SIG-M5 treated with dmso at 0.1 percent for 504 hours (cell line): ENCODE data around the gene ZPR1.
"Not testable (repeated sequence)": the region's sequence is repeated elsewhere in the genome, so short reads cannot be mapped to it uniquely, and the experiment has no call there.

Source experiments
- DNase-seq: peaks from one replicate; lab custom pipeline; 2025; ENCODE audit not compliant: unreplicated experiment; lab: John Stamatoyannopoulos, UW

Gene ZPR1

DNA sequence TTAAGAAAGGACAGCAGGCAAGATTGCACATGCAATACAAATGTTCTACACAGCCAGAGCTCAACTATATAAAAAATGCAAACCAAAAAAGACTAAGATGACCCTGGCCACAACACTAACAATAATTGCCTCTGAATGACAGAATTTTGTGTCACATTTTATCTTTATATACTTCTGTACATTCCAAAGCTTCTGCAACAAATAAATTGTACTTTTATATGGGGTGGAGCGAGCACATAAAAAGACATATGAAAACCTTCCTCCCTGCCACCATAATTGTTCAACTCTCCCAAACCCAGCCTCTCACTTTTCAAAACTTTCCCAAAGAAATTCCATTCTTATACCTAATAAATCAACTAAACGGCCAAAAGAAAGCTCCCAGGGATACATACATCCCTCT lies 25.7 kb downstream of the ZPR1 start:
- DNase-seq: no peak

DNA sequence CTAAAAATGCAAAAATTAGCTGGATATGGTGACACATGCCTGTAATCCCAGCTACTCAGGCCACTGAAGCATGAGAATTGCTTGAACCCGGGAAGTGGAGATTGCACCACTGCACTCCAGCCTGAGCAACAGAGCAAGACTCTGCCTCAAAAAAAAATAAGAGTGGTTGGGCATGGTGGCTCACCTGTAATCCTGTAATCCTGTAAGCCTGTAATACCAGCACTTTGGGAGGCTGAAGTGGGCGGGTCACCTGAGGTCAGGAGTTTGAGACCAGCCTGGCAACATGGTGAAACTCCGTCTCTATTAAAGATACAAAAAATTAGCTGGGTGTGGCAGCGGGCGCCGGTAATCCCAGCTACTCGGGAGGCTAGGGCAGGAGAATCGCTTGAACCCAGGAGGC lies 31.8 kb downstream of the ZPR1 start:
- DNase-seq: not testable (repeated sequence)

DNA sequence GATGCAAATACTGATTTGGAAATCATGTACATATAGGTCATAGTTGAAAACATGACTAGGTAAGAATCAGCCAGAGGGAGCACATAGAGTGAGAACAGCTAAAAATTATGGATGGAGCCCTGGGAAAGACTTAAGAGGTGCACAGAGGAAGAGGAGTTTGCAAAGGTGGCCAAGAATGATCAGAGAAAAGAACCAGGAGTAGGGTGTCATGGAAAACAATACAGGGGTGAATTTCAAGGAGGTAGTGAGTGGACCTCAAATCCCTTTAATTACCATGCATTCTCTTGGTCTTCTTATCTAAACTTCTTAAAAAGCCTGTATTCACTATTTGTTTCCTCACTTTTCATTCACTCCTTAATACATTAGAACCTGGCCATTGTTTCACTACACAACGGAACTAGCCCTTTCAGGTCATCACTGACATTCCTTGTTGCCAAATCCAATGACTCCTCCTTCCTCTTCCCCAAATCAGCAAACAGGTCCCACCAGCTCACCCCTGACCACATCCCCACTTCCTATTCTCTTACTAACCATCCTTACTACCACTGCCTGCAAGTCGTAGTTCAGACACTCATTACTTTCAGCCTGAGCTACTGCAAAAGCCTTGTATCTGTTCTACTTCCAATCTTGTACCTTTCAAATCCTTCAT lies 37.6 kb downstream of the ZPR1 start:
- DNase-seq: no peak

DNA sequence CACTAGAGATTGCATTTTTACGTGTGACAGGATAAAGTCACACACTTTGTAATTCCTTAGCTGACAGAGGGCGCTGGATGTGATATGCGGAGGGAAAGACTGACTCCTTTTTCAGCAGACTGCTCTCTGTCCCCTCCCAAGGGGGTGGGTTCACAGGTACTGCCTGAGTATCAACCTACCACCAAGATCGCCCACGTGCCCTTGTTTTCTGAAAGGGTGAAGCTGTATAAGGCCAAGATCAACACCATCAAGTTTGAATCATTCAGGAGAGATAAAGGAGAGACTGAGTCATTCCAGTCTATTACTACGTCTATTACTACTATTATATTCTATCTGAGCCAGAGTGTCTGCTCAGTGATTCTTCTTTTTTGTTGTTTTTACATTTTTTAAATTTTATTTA lies 45.7 kb downstream of the ZPR1 start:
- DNase-seq: no peak

DNA sequence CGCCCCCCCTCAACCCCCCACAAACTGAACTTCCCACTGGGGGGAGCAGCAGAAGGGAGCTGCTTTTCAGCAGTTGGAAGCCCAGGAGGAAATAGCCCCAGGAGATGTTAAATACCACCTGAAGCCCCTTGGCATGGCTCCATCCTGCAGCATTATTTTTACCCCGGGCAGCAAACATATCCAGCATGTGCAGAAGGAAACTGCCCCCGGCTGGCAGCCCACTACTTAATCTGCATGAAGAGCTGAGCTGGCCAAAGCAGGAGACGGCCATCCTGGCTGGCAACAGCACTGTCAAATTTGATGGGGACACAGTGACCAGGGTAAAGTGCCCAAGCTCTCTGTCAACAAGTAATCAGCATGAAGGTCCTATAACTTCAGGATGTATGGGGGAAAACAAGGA lies 47.1 kb downstream of the ZPR1 start:
- no peak for DNase-seq

DNA sequence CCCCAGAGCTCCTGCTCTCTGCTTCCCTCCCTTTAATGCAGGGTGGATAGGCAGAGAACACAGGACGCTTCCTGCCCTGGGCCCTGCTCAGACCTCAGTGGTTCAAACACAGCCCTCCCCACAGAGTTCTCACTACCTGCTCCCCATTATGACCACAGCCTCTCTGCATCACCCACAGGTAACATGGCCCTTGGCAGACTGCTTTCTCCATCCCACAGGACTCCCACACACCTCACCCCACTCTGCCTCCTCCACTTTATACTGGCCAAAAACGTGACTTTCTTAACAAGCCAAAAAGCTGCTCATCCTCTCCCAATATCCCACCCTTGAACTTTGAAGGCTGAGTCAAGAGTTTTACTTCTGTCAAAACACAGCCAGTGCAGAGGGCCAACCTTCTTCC lies 48.8 kb downstream of the ZPR1 start:
- no peak for DNase-seq

DNA sequence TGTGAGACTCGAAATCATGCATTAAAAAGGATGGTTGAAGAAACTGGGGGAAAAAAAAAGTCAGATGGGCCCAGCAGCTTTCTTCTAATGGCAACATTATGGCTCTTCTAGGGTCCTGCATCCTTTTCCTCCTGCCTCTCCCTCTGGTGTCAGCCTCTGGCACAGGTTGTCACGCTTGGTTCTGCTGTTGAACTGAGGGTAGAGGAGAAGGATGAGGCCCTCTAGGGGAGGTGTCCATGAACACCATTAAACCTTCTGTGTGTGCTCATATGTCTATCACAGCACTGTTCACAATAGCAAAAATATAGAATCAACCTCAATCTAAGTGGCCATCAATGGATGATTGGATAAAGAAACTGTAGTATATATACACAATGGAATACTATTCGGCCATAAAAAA lies 51.1 kb downstream of the ZPR1 start:
- peak; percentile 33 for DNase-seq

DNA sequence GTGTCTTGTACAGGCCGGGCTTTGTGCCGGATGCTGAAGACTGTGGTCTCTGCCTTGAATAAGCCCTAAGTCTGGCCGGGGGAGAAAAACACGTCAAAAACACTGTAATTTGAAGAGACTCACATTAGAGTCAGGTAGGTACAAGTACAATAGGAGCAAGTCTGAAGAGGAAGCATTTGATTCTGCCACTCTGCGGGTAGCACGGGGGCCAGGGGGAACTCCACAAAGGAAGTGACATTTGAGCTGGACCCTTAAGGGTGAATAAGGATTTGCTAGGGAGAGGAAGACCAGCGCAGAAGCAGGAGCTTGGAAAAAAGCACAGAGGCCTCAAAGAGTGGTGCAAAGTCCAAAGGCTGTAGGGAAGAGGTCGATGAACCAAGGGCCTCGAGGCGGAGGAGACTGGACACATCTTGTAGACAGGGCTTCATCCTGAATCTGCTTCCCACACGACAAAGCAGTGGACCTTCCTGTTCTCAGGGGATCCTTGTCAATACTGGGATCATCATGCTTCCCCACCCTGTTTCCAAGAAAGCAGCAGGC lies 53.8 kb downstream of the ZPR1 start:
- no peak for DNase-seq

DNA sequence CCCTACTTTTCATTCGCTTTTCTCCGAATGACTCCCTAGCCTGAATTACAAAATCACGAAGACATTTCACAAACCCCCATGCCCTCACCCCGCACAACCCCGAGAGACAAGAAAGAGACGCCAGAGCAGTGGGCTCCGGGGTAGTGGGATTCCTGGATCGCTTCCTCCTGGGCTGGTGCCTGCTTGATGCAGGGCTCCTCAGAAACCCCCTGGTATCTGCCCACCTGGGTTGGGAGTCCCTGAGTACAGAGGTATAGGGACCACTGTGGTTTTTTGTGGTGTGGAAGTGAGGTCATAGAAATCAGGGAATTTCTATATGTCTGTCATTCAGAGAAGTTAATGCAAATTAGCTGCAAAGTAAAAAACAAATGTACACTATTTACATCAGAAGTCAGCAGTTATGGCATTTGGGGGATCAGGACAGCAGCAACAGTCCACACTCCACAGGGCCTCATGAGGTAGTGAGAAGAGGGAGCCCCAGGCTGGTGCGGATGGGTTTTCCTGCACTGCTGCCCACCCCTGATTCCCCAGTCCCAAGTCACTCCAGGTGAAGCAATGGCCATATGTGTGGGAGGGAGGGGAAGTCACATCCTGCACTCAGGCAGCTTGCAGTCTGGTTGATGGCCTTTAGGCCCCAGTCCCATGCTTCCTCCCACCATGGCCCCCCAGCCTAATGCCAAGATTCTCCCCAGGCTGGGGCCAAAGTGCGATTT lies 54.6 kb downstream of the ZPR1 start:
- DNase-seq: no peak

DNA sequence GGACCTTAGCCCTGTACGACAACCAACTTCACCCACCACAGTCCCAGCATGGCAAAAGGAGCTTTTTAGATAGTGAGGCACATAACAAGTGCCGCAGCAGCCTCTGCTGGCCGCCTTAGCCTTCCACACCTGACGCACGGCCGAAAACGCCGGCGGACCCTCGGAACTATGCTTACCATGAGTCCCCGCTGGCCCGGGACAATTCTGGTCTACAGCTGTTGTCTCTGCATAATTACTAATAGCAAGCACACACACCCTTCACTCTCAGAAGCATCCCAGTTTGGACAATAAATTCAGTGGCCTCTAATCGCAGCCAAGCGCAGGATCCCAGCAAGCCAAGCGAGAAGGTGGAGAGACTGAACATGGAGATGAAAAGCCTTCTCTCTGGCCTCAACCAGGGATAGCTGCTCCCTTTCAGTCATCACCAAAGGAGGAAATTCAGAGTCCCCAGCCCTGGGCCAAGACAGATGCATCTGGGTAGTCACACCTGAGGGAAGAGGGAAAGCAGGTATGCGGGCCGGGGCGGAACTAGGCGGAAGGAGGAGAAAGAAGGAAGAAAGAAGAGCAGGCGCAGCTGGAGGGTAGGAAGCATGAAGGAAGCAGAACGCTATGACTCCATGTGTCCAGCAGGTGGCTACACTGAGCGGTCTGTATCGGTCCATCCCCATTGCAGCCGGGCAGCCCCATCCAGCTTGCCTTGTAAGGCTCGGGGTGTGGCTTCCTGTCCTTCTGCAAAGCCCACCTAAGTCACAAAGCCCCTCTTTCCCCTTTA lies 55.4 kb downstream of the ZPR1 start:
- DNase-seq: peak; percentile 52

DNA sequence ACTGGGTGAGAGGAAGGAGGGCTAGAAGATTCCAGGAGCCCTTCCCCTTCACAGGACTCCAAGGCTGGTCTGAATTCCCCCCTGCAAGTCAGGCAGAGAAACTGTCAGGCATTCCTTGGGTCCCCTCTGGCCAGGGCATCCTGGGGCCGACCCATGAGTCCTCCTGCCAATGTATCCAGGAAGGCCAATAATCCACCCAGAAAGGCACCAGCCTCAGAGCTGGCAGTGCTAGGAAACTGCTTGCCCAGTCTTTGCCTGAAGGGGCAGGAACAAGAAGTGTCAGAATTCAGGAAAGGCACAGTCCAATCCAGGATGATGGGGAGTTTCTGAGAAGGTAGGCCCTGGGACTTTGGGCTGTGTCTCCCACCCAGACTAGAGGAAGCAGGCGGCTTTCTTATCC lies 56.0 kb downstream of the ZPR1 start:
- DNase-seq: no peak

DNA sequence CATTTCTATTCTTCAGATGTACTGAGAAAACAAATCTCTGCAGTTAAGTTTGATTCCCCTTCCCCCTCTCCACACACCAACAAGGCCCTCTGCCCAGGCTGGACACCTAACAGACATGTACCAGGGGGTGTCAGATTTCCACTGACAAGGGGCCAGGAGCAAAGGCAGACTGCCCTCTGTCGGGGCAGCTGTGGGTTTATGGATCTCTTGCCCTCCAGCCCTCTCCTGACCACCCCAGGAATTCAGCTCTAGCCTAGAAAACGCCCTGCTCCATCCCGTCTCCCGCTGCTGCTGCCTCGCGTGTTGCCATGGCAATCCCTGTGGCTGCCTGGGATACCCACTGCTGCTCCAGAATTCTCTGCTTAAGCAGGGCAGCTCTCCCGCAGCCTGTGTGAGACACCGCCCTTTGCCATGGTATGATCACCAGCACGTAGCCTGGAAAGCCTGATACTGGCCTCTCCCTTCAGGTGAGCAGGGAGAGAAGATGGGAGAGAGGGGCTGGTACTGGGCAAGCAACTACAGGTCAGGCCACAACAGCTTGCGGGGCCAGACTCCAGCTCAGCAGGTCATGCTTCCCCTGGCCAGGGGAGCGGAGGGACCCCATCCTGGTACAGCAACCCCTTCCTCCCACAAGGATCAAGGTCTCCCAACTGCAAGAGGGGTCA lies 56.6 kb downstream of the ZPR1 start:
- no peak for DNase-seq

DNA sequence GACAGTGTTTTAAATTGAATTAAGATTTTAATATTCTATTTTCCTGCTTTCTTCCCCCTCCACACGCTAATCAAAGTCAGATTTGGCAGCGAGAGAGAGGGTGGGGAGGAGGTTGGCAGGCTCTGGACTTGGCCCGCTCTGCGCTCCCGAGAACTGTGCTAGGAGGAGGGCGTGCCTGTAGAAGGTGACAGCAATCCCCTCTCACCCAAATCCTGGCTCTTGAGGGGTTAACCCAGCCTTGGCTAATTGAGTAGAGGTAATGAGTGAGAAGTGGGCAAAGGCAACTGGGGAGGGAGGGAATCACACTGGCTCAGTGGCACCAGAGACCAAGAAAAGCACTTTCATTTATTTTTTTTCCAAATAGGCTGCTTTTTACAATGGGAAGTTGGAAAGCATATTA lies 57.2 kb downstream of the ZPR1 start:
- no peak for DNase-seq

DNA sequence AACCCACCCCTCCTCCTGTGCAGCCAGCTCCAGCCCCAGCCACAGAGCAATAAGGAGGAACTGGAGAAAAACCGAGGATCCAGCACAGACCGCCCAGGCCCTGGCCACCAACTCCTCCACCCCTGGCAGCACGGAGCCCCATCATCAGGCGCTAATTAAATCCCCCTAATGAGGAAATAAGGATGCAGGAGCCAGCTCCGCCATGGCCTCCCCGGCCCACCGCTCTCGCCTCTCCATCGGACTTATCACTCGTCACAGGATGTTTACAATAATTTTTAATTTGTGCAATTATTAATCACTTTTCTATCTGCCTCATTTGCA lies 57.6 kb downstream of the ZPR1 start:
- DNase-seq: no peak

DNA sequence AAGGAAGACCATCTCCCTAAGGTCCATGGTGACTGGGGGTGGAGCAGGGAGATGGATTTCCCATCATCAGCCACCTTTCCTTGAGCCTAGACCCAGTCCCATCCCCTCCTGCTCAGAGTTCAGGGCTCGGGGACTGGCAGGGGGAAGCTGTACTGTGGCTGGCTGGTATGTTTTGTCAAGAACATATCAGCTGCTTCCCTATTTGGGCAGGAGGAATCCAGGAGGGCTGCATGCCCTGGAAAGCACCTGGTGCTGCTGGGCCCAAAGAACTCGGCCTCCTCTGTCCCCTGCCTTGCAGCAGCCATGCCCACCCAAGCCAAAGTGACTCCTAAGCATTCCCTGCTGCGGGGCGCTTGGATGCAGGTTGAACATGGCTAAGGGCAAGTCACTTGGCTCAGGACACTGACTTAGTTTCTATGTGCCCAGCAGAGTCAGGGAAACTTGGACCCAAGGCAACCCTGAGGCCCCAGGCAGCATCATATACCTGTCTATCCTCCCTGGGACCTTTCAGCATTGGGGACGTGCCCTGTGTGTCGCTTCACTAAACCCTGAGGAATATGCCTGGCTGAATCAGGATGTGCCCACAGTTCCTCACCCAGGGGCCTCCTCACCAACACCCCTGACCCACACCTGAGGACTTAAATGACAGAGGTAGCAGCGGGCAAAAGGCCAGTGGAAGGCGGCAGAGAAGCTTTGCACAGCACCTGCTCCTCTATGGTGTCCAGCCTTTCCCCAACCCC lies 58.2 kb downstream of the ZPR1 start:
- DNase-seq: no peak

DNA sequence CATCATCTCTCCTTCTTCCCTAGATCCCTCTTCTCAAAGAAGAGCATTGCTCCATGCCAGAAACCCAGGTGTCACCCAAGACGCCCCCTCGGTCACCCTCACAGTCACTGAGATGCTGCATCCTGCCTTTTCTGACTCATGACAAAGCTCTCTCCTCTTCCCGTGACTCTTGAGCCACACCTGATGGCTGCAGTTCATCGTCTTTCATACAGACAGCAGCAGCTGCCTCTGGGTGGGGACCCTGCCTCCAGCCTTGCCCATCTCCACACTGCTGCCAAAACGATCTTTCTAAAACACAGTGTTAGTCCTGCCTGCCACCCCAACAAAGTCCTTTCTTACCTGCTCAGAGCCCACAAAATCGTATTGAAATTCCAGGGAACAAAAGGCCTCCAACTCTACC lies 59.8 kb downstream of the ZPR1 start:
- DNase-seq: no peak

DNA sequence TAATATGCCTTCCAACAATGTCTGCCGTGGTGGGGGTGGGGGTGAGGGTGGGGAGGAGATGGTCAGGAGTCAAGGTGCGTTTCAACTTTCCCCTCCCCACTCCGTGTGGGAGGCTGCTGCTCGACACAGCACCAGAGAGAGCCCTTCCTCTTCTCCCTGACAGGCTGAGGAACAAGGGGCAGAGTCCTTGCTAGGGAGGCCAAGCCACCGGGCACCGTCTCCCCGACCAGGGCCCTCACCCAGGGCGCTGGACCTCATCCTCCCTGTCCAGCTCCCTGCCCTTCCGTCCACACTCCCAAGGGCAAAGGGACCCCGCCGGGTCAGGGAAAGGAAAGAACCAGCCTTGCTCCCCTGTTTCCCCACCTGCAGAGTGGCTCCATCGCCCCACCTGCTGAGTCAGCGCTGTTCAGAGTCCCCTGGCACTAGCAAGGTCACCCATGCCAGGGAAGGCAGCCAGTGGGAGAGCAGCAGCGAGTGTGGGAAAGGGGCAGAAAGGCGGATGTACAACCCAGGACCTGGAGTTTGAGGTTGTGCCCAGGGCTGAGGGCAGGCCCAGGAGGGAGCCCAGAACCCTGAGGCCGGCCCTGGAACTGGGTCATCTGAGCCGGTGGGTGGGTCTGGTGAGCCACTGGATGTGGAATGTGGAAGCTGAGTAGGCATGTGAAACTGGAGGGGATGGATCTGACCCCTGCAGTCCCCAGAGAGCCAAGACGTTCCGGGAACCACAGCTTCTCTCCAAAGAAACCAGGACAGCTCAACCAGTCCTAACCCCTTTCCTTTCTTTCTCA lies 62.2 kb downstream of the ZPR1 start:
- no peak for DNase-seq

DNA sequence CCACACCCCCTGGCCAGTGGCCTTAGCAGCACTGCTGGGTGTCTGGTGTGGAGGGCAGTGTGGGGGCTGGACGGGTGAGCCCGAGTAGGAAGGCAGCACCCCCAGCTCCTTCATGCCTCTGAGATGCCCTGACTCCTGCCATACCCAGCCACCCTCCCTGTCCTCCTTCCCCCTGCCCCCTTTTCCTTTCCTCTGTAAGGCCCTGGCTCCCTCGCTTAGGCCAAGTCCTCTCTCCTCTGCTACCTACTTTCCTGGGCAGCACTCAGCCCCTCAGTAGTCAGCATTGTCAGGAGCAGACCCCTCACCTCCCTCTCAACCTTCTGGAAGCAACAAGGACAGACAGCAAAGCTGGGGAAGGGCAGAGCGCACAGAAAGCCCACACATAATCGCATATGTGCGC lies 63.0 kb downstream of the ZPR1 start:
- DNase-seq: no peak
